ENCODE data around the gene SPSB4. TPM values are rescaled to one million over a fixed set of nuclear protein-coding genes. Genes with fewer than 3 reads are reported as not detected.

SPSB4 gene
- total RNA-seq, 1 experiment from 2014 or later, result 0.05 TPM

DNA sequence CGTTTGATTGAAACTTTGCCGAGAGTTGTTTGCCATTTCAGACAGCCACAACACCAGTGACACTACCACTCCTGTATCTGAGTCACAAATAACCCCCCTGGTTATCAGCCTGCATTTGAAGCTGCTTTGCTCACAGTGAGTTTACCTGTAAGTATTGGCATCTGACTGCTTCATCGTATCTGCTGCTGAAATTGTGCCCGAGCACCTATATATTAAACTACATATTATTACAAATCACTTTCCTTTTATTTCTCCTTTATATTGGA, 39.2 kb upstream of the SPSB4 start:
- Histone ChIP-seq H3K9me3 (ENCODE audit: control insufficient read depth, insufficient read depth, low read depth, low read length) (no peaks in the 10 kb centered on the region), H3K27me3 (ENCODE audit: control insufficient read depth, insufficient read depth, low read length) (peaks cover 15% of the 10 kb centered on the region), H3K27ac (ENCODE audit: low read length) (no peak overlapping the region), H3K36me3 (ENCODE audit: control insufficient read depth, insufficient read depth, low read length) (no peaks in the 10 kb centered on the region), H3K4me3 (ENCODE audit: low read depth in 2 of 2, low read length in 2 of 2) (no peak overlapping the region), H3K4me1 (ENCODE audit: control insufficient read depth, insufficient read depth, low read length) (no peaks in the 10 kb centered on the region)
- ChIA-PET CTCF (no interaction called here), POLR2A (no interaction called here)
- intact Hi-C loops (cut with micrococcal nuclease; ENCODE audit: unreplicated experiment), result loop anchor here (1.0 kb wide), 2 partner anchors 93 to 180 kb away; no protein-coding TSS in a partner anchor
- DNase-seq (ENCODE audit: low read depth, low spot score) (no peak), ATAC-seq (no peak)
- no peak for TF ChIP-seq SIN3A (IDR thresholded peaks at IDR 0.05; ENCODE audit: borderline replicate concordance, insufficient read depth, low read depth, low read length)
- TF ChIP-seq, protein P1, sequence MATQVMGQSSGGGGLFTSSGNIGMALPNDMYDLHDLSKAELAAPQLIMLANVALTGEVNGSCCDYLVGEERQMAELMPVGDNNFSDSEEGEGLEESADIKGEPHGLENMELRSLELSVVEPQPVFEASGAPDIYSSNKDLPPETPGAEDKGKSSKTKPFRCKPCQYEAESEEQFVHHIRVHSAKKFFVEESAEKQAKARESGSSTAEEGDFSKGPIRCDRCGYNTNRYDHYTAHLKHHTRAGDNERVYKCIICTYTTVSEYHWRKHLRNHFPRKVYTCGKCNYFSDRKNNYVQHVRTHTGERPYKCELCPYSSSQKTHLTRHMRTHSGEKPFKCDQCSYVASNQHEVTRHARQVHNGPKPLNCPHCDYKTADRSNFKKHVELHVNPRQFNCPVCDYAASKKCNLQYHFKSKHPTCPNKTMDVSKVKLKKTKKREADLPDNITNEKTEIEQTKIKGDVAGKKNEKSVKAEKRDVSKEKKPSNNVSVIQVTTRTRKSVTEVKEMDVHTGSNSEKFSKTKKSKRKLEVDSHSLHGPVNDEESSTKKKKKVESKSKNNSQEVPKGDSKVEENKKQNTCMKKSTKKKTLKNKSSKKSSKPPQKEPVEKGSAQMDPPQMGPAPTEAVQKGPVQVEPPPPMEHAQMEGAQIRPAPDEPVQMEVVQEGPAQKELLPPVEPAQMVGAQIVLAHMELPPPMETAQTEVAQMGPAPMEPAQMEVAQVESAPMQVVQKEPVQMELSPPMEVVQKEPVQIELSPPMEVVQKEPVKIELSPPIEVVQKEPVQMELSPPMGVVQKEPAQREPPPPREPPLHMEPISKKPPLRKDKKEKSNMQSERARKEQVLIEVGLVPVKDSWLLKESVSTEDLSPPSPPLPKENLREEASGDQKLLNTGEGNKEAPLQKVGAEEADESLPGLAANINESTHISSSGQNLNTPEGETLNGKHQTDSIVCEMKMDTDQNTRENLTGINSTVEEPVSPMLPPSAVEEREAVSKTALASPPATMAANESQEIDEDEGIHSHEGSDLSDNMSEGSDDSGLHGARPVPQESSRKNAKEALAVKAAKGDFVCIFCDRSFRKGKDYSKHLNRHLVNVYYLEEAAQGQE (IDR thresholded peaks at IDR 0.05; ENCODE audit: insufficient read depth in 1 of 2, low read depth in 2 of 2, low read length in 1 of 2), result no peak
- TF ChIP-seq TCF7L2 (IDR thresholded peaks at IDR 0.05; ENCODE audit: low read depth, low read length), result no peak
- TF ChIP-seq, protein P2, sequence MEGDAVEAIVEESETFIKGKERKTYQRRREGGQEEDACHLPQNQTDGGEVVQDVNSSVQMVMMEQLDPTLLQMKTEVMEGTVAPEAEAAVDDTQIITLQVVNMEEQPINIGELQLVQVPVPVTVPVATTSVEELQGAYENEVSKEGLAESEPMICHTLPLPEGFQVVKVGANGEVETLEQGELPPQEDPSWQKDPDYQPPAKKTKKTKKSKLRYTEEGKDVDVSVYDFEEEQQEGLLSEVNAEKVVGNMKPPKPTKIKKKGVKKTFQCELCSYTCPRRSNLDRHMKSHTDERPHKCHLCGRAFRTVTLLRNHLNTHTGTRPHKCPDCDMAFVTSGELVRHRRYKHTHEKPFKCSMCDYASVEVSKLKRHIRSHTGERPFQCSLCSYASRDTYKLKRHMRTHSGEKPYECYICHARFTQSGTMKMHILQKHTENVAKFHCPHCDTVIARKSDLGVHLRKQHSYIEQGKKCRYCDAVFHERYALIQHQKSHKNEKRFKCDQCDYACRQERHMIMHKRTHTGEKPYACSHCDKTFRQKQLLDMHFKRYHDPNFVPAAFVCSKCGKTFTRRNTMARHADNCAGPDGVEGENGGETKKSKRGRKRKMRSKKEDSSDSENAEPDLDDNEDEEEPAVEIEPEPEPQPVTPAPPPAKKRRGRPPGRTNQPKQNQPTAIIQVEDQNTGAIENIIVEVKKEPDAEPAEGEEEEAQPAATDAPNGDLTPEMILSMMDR (IDR thresholded peaks at IDR 0.05), result no peak
- no peak for TF ChIP-seq POLR2AphosphoS5 (IDR thresholded peaks at IDR 0.05; ENCODE audit: low read depth, low read length)
- BruUV-seq (replicated peaks), result no TSS peak
- in situ Hi-C loops (cut with HindIII; ENCODE audit: low pct_unique_long_range_greater_than_20kb, low sequenced_read_pairs), result no loop called here

DNA sequence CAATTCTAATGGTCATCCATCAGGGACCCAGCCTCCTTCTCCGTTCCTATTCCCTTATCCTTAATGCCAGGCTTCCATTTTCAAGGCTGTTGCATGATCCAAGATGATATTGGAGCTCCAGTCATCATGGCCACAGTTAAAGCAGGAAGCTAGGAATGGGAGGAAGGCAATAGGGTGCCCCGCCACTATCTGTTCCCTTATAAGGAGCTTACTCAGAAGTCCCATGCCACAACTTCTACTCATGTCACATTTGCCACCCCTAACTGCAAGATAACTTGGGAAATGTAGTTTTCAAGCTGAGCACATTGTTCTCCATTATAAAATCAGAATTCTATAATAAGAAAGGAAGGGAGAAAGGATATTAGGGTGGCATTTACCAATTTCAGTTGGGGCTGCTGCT, 38.6 kb upstream of the SPSB4 start:
- ATAC-seq (no peak), DNase-seq (ENCODE audit: low read depth, low spot score) (no peak)
- H3K27ac ChIP-seq (ENCODE audit: low read length), result no peak overlapping the region
- H3K4me1 ChIP-seq (ENCODE audit: control insufficient read depth, insufficient read depth, low read length), result no peaks in the 10 kb centered on the region
- POLR2A ChIA-PET, result no interaction called here
- in situ Hi-C loops (cut with HindIII; ENCODE audit: low pct_unique_long_range_greater_than_20kb, low sequenced_read_pairs) (no loop called here), intact Hi-C loops (cut with micrococcal nuclease; ENCODE audit: unreplicated experiment) (no loop called here)
- no peaks in the 10 kb centered on the region for H3K36me3 ChIP-seq (ENCODE audit: control insufficient read depth, insufficient read depth, low read length)
- no peak for TF ChIP-seq POLR2AphosphoS5 (IDR thresholded peaks at IDR 0.05; ENCODE audit: low read depth, low read length)
- TF ChIP-seq TCF7L2 (IDR thresholded peaks at IDR 0.05; ENCODE audit: low read depth, low read length), result no peak
- TF ChIP-seq, protein P1 (IDR thresholded peaks at IDR 0.05; ENCODE audit: insufficient read depth in 1 of 2, low read depth in 2 of 2, low read length in 1 of 2), result no peak
- TF ChIP-seq, protein P2 (IDR thresholded peaks at IDR 0.05), result no peak
- TF ChIP-seq SIN3A (IDR thresholded peaks at IDR 0.05; ENCODE audit: borderline replicate concordance, insufficient read depth, low read depth, low read length), result no peak
- no peaks in the 10 kb centered on the region for H3K9me3 ChIP-seq (ENCODE audit: control insufficient read depth, insufficient read depth, low read depth, low read length)
- peaks cover 15% of the 10 kb centered on the region for H3K27me3 ChIP-seq (ENCODE audit: control insufficient read depth, insufficient read depth, low read length)
- H3K4me3 ChIP-seq (ENCODE audit: low read depth in 2 of 2, low read length in 2 of 2), result no peak overlapping the region
- CTCF ChIA-PET, result no interaction called here
- no TSS peak for BruUV-seq (replicated peaks)
